GM10847 (cell line): ENCODE data around the gene ATG7.

Experiments
- POLR2A ChIP-seq: IDR thresholded peaks from 2 replicates; pipeline ENCODE4 v1.6.1; 2011; ENCODE audit not compliant: insufficient read length; ENCODE audit errors: extremely low read depth

Gene ATG7

DNA sequence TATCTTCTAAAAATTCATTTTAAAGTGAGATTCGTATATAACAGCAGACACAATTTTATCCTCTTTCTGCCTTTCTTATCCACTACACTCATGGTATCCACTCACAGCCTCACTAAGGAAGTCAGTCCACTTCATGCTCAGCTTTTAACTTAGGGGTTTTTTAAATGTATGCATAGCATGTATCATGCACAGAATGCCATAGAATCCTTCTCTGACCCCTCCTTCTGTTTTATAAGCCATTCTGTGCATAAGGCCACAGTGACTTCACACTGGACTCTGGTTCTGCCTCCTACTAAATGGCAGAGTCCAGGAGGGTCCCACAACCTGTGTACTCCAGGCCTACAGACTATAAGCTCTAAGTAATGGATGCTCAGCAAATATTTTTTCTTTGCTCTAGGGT is 129.2 kb downstream of the ATG7 start:
- no peak for TF ChIP-seq POLR2A

DNA sequence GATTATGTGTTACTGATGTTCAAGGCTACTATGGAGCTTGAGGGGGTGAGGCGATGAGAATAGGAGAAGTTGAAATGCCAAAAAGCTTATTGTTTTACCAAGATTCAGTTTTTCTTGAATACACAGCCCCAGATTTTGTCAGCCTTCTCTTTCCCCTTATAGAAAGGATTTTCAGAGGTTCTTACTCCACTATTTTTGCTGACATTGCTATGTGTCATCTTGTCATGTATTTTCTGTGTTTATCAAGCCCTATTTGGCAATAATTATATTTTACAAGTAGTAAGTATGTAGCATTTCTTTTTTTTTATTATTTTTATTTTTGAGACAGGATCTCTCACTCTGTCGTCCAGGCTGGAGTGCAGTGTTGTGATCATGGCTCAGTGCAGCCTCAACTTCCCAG is 133.1 kb downstream of the ATG7 start:
- no peak for TF ChIP-seq POLR2A

DNA sequence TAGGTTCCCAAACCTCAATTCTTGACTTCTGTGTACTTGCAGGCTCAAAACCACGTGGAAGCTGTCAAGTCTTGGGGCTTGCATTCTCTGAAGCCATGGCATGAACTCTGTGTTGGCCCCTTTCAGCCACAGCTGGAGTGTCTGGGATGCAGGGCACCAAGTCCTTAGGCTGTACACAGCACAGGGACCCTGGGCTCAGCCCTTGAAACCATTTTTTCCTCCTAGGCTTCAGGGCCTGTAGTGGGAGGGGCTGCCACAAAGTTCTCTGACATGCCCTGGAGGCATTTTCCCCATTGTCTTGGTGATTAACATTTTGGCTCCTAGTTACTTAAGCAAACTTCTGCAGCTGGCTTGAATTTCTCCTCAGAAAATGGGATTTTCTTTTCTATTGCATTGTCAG is 135.4 kb downstream of the ATG7 start:
- no peak for TF ChIP-seq POLR2A

DNA sequence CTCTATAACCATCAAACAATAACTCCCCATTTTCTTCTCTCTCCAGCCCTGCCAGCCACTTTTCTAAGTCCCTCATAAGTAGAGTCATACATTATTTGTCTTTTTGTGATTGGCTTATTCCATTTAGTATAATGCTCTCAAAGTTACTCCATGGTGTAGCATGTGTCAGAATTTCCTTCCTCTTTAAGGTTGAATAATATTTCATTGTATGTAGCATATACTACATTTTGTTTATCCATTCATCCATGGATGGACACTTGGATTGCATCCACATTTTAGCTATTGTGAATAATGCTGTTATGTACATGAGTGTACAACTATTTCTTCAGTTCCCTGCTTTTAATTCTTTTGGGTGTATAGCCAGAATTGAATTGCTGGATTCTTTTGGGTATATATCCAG is 138.4 kb downstream of the ATG7 start:
- TF ChIP-seq POLR2A = no peak

DNA sequence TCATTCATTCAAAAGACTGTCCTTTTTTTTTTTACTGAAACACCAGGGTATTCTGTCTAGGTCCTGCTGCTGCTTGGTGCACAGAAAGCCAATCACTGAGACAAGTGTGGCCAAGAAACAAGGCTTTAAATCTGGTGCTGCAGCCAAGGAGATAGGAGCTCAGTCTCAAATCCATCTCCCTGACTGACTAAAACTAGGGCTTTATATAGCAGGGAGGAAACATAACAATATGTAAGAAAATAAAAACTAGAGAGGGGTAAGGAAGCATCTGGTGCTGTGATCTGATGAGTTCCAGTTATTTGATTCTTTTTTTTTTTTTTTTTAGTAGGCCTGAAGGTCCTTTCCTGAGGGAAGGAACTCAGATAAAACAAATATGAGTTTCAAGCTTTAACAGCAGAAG is 139.8 kb downstream of the ATG7 start:
- no peak for TF ChIP-seq POLR2A

DNA sequence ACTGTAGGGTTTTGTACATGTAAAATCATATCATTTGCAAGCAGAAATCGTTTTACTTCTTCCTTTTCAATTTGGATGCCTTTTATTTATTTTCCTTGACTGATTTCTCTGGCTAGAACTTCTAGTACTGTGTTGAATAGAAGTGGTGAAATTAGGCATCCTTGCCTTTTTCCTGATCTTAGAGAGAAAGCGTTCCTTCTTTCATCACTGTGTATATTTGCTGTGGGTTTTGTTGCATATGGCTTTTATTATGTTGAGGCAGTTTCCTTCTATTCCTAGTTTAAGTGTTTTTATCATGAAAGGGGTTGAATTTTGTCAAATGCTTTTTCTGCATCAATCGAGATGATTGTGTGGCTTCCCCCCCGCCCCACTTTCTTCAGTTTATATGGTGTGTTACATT is 140.9 kb downstream of the ATG7 start:
- no peak for TF ChIP-seq POLR2A

DNA sequence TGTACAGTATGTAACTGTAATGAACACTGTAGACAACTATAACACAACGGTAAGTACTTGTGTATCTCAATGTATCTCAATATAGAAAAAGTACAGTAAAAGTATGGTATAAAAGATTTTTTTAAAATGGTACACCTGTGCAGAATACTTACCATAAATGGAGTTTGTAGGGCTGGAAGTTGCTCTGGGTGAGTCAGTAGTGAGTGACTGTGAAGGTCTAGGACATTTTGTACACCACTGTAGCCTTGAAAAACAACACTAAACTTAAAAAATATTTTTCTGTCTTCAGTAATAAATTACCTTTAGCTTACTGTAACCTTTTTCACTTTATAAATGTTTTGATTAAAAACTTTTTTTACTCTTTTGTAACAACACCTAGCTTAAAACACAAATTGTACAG is 142.9 kb downstream of the ATG7 start:
- TF ChIP-seq POLR2A = no peak

DNA sequence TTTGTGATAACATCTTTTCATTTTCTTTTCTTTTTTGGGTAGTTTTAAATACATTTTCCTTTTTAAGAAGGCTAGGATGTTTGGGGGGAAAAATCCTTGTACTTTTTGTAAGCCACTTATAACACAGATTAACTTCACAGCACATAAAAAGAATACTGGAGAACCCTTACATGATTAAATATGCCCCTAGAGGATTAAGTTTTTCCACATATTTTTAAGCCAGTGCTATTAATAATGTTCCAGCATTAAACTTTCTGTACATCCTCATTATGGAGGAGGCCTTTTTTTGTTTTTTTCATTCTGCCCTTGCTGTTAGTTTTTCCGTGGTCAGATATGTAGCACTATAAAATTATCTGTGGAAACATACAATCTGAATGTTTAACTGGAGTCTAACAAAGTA is 147.9 kb downstream of the ATG7 start:
- TF ChIP-seq POLR2A = no peak

DNA sequence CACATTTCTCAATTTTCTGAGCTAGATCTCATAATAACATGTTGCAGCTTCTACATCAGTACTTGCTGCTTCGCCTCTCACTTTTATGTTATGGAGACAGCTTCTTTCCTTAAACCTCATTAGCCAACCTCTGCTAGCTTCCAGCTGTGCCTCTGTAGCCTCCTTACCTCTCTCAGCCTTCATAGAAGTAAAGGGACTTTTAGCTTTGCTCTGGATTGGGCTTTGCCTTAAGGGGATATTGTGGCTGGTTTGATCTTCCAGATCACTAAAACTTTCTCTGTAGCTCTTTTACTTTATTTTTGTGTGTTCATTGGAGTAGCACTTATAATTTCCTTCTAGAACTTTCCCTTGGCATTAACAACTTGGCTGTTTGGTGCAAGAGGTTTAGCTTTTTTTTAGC is 150.1 kb downstream of the ATG7 start:
- TF ChIP-seq POLR2A = no peak

DNA sequence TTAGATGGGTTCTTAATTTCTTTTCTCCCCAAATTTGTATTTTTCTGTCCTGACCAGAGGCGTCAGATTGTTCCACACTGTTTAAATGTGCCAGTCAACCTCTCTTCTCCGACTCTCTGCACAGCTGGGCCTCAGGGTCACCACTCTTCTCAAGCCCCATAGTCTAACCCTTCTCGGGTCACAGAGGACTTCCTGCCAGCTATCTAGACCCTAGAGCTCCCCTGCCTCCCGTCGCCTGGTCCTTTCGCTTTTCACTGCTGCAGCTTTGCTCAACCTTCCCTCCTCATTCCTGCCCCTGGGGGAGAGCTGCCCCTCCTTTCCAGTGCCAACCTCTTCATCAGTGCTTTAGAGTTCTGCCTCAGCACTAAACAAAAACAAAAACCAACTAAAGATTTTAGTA is 151.7 kb downstream of the ATG7 start:
- no peak for TF ChIP-seq POLR2A

DNA sequence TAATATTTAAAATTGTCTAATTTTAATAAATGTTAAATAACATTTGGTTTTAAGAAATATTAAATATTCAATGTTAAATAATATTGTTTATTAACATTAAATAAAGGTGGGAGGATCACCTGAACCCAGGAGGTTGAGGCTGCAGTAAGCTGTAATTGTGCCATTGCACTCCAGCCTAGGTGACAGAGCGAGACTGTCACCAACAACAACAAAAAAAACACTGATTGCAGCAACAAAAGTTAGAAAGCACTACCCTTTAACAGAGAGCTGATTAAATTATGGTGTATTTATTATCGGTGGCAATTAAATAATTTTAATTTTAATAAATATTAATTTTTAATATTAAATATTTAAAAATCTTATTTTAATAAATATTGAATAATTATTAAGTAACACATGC is 152.1 kb downstream of the ATG7 start:
- TF ChIP-seq POLR2A = no peak

DNA sequence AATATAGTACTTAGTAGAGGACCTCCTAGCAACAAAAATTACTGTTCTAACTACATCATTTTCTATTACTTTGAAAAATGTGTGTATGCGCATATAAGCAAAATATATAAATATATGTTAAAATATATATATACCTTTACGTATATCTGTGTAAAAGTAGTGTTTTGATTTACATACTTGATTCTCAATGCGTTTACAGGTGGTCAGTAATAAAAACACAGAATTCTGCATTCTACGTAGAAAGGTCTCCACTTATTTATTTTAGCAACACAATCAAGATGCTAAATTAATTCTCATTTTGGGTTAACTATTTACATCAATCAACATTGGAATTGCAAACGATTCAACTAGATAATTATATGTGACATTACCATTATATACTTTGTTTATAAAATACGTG is 158.0 kb downstream of the ATG7 start:
- no peak for TF ChIP-seq POLR2A

DNA sequence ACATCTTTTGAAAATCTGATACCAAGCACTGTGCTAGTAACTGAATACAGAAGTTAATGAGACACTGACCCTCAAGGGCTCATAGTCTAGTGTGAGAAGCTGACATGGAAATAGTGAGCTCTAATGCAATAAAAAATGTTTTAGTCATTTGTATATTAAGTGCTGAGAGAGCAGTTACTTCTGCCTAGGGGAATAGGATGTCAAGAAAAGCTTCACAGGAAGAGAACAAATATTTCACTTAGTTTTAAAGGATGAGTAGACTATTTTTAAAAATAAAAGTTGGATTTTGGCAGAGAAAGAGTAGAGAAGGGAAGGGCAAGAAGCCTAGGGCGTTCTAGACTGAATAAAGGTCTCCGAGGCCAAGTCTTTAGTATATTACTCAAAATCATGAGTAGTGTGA is 158.4 kb downstream of the ATG7 start:
- no peak for TF ChIP-seq POLR2A

DNA sequence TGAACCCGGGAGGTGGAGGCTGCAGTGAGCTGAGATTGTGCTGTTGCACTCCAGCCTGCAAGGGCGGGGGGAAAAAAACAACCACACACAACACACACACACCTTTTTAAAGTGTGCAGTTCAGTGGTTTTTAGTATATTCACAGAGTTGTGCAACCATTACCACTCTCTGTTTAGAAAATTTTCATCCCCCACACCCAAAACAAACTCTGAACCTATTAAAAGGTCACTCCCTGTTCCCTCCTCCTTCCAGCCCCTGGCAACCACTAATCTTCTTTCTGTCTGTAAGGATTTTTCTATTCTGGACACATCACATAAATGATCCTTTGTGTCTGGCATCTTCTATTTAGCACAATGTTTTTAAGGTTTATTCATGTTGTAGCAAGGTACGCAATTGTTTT is 159.1 kb downstream of the ATG7 start:
- TF ChIP-seq POLR2A = no peak

DNA sequence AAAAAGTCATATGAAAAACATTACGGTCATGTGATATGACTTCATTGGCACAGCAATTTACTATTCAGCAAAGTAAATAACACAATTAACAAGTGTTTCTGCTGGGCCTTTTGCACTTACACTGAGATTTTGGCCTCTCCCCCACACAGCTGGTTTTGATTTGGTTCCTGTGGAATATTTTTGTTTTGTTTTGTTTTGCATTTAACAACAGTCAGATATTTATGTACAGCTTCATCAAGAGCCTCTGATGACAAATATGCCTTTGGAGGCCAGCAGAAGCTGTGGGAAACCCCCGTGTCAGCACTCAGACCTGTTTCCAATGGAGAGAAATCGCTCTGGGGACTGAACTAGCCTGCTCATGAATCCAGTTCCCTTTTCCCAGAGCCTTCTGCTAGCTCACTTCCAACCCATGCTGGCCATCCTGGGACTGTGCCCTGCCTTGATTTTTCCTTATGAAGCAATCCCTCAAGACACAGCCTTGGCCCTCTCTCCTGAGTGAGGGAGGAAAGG is 161.9 kb downstream of the ATG7 start:
- TF ChIP-seq POLR2A = no peak

DNA sequence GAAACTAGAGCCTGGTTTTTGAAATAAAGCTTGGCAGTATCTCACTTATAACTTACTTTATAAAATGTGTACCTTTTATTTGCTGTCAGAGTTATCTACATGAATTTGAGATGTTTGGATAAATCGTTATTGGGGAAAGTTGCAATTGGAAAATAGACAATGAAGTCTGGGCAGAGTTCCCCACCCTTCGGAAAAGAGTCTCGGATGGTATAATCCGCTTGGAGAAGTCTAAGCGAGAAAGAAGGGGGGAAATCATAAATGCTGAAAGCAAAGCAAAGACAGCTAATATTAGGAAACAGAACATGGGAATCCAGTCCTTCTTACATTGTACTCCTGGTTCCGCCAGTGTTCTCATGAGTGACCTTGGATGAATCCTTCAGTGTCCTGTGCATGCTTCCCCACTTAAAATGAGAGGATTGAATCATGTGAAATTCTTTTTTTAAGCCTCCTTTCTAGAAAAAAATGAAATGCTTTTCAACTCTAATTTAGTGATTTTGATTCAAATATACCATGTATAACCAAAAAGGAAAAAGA is 162.4 kb downstream of the ATG7 start:
- no peak for TF ChIP-seq POLR2A

DNA sequence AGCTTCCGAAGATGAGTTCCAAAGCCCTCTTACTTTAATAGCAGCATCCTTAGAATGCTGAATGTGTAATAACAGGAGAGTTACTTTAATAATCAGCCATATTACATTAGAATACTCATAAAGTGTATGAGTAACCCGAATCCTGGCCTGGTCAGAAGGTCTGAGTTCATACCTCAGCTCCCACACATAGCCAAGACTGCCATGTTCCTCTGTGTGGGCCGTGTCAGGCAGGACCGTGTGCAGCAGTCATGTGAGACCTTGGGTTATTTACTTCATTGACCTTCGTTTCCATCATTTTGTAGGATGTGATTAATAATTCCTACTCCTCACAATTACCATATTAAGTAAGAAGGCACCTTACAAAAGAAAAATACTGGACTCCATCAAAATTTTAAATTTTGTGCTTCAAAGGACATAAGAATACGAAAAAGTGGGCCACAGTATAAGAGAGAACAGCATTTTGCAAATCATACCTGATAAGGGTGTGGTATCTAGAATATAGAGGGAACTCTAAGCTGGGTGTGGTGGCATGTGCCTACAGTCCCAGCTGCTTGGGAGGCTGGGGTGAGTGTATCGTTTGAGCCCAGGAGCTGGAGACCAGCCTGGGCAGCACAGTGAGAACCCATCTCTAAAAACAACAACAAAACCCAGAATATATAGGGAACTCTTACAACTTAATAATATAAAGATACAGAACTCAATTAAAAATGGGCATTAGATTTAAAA is 163.4 kb downstream of the ATG7 start:
- TF ChIP-seq POLR2A = no peak
